ENCODE measurements around the gene BAIAP2.
A peak's percentile ranks its signal among the peaks of the same experiment; 100 is the strongest.

Gene BAIAP2

GRCh38 chr17:81068411-81069134 lies 33.6 kb downstream of the BAIAP2 start:
- no peak for DNase-seq (ENCODE audit: low spot score)
- TF ChIP-seq, protein P1, sequence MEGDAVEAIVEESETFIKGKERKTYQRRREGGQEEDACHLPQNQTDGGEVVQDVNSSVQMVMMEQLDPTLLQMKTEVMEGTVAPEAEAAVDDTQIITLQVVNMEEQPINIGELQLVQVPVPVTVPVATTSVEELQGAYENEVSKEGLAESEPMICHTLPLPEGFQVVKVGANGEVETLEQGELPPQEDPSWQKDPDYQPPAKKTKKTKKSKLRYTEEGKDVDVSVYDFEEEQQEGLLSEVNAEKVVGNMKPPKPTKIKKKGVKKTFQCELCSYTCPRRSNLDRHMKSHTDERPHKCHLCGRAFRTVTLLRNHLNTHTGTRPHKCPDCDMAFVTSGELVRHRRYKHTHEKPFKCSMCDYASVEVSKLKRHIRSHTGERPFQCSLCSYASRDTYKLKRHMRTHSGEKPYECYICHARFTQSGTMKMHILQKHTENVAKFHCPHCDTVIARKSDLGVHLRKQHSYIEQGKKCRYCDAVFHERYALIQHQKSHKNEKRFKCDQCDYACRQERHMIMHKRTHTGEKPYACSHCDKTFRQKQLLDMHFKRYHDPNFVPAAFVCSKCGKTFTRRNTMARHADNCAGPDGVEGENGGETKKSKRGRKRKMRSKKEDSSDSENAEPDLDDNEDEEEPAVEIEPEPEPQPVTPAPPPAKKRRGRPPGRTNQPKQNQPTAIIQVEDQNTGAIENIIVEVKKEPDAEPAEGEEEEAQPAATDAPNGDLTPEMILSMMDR (IDR thresholded peaks at IDR 0.05; ENCODE audit: poor library complexity, severe bottlenecking) = no peak
- Histone ChIP-seq H3K27me3 (ENCODE audit: insufficient read depth, poor library complexity, severe bottlenecking) (no peaks in the 10 kb centered on the region), H3K9me3 (ENCODE audit: severe bottlenecking) (no peaks in the 10 kb centered on the region), H3K4me1 (ENCODE audit: insufficient read depth, poor library complexity, severe bottlenecking) (peaks cover 54% of the 10 kb centered on the region), H3K4me3 (ENCODE audit: severe bottlenecking) (no peak overlapping the region), H3K36me3 (ENCODE audit: low read depth) (peaks cover 41% of the 10 kb centered on the region), H3K27ac (ENCODE audit: poor library complexity, severe bottlenecking) (no peak overlapping the region)
- no peak for ATAC-seq (ENCODE audit: low read depth)

DNA sequence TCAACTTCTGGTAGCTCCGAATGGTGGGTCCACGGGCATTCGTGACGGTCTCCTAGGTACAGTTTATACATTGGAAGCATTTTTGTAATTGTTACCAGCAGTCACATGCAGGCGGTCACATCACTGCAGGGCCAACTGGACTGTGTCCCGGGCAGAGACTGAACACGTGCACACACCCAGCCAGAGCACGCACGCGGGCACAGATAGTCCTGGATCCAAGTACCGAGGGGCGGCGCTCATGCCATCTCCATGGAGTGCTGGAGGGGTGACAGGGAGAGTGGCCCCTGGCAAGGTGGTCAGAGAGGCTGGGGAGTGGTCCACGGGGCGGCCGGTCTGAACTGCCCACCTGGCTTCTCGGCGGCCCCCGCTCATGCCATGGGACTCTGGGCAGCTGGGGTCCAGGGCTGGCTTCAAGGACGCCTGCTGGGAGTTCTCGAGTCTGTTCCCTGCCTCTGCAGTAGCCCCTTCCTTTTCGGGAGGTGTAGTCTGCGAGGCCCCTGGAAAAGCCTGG lies 34.2 kb downstream of the BAIAP2 start:
- Histone ChIP-seq H3K27me3 (ENCODE audit: insufficient read depth, poor library complexity, severe bottlenecking) (no peaks in the 10 kb centered on the region), H3K27ac (ENCODE audit: poor library complexity, severe bottlenecking) (no peak overlapping the region), H3K36me3 (ENCODE audit: low read depth) (peaks cover 44% of the 10 kb centered on the region), H3K9me3 (ENCODE audit: severe bottlenecking) (no peaks in the 10 kb centered on the region), H3K4me3 (ENCODE audit: severe bottlenecking) (no peak overlapping the region), H3K4me1 (ENCODE audit: insufficient read depth, poor library complexity, severe bottlenecking) (peaks cover 47% of the 10 kb centered on the region)
- DNase-seq (ENCODE audit: low spot score) (no peak), ATAC-seq (ENCODE audit: low read depth) (no peak)
- TF ChIP-seq, protein P1 (IDR thresholded peaks at IDR 0.05; ENCODE audit: poor library complexity, severe bottlenecking) = no peak

- ATAC-seq (ENCODE audit: low read depth) = no peak
- H3K9me3 ChIP-seq (ENCODE audit: severe bottlenecking) = no peaks in the 10 kb centered on the region
- no peak overlapping the region for H3K4me3 ChIP-seq (ENCODE audit: severe bottlenecking)
- no peaks in the 10 kb centered on the region for H3K27me3 ChIP-seq (ENCODE audit: insufficient read depth, poor library complexity, severe bottlenecking)
- peak overlapping the region; percentile 69 for H3K27ac ChIP-seq (ENCODE audit: poor library complexity, severe bottlenecking)
- H3K4me1 ChIP-seq (ENCODE audit: insufficient read depth, poor library complexity, severe bottlenecking) = peaks cover 32% of the 10 kb centered on the region
- peaks cover 39% of the 10 kb centered on the region for H3K36me3 ChIP-seq (ENCODE audit: low read depth)
- TF ChIP-seq, protein P1 (IDR thresholded peaks at IDR 0.05; ENCODE audit: poor library complexity, severe bottlenecking) = no peak
- no peak for DNase-seq (ENCODE audit: low spot score)
These were observed 35.7 kb downstream of the BAIAP2 start for GRCh38 chr17:81070541-81071246.

DNA sequence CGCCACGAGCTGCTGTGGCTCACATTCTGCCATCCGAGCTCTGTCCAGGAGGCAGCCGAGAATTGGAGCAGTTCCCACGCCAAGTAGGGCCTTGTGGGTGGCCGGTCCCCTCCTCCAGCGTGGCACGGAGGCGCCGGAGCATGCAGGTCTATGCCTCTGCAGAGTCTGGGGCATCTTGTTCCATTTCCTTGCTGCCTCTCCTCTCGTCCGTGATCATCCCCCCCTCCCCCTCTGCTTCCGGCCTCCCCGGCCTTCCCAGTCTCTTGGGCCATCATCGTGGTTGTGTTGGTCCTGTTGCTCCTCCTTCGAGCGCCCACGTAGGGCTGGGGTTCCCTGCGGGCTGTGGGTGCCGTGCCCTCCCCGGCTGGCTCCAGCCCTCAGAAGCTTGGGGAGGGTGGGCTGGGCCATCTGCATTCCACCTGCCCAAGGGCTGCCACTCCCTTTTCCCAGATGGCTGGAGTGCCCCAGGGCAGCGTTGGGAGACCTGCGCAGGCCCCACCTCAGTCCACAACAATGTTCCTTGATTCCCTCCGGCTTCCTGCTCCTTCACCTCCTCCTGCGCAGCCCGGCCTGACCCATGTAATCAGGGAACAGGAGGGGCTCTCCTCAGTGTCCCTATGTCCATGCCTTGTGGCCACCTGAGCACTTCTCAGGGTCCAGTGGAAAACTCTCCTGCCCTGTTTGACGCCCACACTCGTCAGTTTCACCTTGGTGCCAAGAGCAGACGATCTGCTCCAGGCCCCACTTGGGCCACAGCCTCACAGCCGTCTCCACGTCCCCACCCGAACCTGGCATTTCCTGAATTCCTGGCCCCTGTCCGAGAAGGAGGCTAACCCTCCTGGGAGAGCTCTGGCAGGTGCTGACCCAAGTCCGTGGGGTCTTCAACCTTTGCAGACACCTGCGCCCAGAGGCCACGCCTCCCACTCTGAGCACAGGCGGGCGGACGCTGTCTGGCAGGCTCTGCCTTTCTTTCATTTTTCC lies 37.1 kb downstream of the BAIAP2 start:
- TF ChIP-seq, protein P1 (IDR thresholded peaks at IDR 0.05; ENCODE audit: poor library complexity, severe bottlenecking) = no peak
- ATAC-seq (ENCODE audit: low read depth) = peak; percentile 73
- Histone ChIP-seq H3K4me3 (ENCODE audit: severe bottlenecking) (no peak overlapping the region), H3K9me3 (ENCODE audit: severe bottlenecking) (no peaks in the 10 kb centered on the region), H3K36me3 (ENCODE audit: low read depth) (peaks cover 37% of the 10 kb centered on the region), H3K27ac (ENCODE audit: poor library complexity, severe bottlenecking) (peak overlapping the region; percentile 69), H3K4me1 (ENCODE audit: insufficient read depth, poor library complexity, severe bottlenecking) (peaks cover 25% of the 10 kb centered on the region), H3K27me3 (ENCODE audit: insufficient read depth, poor library complexity, severe bottlenecking) (no peaks in the 10 kb centered on the region)
- no peak for DNase-seq (ENCODE audit: low spot score)
